HG02938 (cell line): ENCODE data around the gene ALDH1L1.

ENCODE experiments used
- ATAC-seq: cut with Tn5 transposase; IDR thresholded peaks from one replicate; pipeline ENCODE4 v1.9.1; 2021; ENCODE audit warnings: mild to moderate bottlenecking, moderate library complexity; ENCODE audit not compliant: unreplicated experiment

ALDH1L1 gene

DNA sequence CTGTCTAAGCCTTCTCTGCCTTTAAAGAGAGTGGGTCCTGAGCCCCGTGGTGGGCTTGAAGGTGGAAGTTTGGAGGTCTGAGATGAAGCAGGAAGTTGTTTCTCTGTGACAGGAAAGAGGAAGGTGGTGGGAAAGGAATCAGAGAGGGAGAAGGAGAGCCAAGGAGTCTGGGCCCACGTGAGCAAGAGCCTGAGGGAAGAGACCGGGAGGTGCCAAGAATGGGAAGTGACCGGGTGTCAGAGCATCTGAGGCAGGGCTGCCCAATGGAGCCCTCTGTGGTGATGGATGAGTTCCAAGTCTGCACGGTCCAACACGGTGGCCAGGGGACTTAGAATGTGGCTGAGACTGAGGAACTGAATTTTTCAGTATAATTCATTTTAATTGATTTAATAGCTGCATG, 24.6 kb downstream of the ALDH1L1 start:
- no peak for ATAC-seq

DNA sequence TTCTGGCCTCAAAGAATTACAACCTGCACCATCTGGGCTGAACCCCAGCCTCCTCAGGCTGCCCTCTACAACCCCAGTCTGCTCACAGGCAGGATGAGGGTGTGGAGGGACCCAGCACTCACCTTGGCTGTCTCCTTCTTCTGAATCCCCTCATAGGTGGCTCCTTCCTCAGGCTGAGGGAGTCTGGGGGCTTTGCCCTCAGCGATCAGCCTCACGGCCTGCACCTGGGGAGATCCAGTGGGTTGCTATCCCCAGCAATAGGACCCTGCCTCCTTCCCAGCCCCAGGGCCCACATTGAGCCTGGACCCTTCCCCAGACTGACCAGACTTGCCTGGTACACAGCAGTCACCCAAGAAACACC, 25.1 kb downstream of the ALDH1L1 start:
- no peak for ATAC-seq

DNA sequence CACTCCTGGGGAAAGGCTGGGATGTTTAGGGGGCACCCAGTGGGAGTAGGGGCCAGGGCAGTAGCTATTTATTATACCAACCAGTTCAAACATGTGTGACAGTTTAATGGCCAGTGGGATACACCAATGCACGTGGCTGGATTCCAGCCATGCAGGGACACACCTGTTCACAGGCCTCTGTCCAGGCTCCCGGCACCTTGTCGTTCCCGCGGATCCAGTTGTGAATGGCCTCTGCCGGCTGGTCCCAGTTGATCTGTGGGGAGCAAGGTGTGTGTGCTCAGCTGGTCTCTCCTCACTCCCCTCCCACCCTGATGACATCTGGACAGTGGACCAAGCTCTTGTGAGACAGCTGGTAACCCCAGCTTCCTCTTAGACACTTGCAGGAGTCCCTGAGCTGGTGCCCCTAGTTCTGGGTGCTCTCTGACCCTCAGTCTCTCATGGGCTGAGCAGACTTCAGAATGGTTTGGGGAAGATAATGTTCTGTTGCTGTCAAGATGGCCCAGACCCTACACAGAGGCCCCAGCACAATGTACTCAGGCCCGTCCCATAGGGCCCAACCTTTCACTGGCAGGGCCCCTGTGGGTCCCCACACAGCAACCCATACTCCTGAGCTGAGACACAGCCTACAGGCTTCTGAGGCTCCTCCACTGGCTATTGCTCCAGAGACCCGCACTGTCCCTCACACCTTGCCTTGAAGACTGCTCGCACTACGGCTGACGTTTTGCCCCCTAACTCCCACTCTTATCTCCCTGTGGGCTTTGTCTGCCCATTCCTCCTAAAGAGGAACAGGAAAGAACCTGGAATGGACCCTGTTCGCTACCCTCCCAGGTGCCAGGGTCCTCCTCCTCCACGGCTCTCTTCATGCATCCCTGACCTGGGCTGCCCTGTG, 25.8 kb downstream of the ALDH1L1 start:
- no peak for ATAC-seq

DNA sequence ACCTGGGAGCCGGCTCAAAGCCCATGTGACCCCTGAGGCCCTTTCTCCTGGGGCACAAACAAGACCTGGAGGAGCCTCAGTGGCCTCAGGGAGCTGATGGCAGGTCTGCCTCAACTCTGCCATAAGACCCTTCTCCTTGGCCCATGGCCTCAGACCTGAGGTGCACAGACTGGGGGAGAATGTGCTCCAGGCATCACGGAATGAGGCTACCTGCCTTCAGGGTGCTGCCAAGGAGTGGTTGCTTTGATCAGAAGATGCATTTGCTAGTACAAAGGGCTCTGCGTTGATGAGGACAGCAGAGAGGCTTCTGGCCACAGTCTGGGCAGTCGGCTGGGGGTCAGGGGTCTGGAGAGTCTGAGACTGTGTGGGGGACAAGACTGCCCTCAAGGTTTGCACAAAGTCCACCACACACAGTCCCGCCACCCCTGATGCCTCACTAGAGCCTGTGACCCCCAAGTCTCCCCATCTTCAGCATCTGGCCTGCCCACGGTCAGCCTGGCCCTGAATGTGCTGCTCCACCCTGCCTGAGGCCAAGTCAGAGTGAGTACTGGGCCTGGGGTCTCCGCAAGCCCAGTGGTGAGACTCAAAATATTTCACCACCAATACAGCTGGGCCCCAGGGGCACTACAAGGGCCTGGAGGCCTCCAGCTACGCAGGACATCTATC, 26.6 kb downstream of the ALDH1L1 start:
- no peak for ATAC-seq

DNA sequence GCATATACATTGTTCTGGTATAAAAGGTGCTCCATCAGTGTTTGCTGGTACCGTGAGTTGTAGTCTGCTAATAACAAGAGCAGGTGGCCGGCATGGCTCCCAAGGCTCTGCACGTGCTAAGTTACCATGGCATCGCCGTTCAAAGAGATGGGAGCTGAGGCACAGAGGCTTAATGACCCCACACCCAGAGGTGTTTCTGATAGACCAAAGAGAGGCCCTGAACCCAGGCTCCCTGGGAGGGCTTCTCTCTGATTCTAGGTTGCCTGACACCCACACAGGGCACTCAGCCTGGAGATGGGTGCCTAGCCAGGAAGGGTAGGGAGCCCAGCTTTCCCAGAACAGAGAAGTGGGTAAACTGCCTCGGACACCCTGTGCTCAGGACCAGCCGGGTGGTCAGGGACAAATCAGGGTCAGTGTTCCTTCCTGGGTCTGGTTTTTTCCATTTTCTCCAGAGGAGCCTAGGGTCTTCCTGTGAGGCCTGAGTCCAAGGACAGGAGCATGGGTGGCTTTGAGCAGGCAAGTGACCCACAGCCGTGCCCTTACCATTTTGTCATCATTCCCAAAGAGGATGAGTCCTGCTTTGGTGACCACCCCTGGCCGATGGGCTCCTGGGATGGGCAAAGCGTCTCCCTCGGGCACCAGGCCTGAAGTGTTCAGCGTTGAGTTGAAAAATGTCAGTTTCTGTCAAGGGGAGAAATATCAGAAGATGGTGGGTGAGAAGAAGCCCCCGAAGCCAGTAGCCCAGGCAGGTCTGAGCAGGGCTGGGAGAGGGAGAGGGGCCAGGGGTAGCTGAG, 27.3 kb downstream of the ALDH1L1 start:
- no peak for ATAC-seq

DNA sequence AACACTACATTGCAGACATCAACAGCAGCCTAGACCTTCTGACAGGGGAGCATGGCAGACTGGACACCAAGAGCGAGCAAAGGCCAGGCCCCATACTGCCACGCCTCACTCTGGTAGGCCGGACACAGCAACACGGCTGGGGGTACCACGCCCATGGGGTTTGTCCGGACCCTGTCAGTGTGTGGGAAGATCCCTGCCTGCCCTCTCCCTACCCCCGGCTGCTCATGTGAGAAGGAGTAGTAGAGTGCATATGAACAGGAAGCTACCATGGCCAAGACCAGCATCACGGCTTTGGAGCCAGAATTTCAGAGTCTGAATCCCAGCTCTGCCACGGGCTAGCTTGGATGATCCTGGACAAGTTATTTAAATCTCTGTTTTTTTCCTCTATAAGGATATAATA, 27.9 kb downstream of the ALDH1L1 start:
- ATAC-seq: no peak

DNA sequence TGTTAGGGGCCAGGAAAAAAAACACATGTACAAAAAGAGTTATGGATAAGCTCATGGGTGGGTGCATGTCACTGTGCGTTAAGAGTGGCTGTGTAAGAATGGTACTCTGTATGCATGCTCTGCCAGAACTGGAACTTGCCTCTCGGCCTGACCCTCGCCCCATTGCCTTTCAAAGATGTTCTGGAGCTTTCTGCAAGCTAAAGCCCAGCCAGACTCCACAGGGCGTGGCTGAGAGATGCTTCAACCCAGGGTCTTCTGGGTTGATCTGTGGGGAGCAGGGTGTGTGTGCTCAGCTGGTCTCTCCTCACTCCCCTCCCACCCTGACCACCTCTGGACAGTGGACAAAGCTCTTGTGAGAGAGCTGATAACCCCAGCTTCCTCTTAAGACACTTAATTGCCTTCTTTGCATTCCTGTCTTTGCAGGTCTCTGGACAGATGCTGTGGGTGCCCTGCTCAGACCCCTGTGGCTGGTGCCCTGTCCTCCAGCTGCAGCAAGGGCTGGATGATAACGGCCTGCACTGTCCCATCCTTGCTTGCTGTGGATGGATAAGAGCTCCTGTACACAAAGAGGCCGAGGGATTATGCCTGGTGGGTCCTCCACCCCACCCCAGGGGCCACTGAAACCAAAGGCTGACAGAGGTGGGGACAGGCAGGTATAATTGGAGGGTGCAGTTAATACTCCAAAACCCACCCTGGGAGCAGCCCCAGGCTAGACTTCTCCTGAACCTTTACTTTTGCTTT, 28.7 kb downstream of the ALDH1L1 start:
- no peak for ATAC-seq

DNA sequence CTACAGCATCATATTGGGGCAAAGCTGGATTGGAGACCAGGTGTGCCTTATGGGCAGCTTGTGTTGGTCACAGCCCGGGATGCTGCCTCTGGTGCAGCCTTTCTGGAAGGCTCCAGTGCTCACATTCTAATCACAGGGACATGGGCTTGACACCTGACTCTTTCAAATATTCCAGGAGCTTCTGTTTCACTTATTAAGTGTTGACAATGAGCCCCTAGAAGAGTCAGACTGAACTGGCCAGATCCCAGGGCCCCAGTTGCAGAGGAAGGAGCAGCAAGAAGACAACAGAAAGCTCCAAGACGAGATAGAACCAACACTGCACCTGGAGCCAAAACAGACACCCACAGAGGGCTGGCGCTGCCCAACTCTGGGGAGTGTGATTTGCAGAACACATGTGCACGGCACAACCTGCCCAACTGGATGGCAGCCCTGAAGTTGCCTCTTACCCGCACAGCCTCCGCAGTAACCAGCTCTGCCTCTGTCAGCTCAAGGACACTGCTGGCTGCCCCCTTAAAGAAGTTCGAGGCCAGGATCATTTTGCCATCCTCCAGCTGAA, 30.3 kb downstream of the ALDH1L1 start:
- no peak for ATAC-seq

DNA sequence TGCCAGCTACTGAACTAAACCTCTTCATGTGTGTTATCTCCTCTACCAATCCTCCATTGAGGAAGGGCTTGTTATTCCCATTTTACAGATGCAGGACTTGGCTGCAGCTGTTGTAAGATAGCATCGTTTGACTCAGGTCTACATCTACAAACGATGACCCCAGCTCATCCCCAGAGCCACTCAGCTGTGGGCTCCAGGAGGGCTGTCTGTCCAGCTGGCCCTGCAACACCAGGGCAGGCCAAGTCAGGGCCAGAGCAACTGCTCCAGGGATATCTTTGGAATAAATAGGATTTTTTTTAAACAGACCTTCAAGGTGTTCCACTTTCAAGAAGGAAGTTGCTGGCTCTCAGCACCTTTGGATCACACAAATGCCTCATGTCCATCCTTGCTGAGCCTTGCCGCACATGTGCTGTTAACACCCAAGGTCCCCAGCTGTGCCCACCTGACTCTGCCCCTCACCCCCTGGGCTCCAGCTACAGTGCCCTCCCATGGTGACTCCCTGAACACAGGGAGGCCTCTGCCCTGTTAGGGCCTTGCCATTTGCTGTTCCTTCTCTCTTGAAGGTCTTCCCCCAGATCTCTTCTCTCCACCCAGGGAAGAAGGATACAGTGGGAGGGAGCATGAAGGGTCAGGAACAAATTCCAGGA, 31.0 kb downstream of the ALDH1L1 start:
- no peak for ATAC-seq

DNA sequence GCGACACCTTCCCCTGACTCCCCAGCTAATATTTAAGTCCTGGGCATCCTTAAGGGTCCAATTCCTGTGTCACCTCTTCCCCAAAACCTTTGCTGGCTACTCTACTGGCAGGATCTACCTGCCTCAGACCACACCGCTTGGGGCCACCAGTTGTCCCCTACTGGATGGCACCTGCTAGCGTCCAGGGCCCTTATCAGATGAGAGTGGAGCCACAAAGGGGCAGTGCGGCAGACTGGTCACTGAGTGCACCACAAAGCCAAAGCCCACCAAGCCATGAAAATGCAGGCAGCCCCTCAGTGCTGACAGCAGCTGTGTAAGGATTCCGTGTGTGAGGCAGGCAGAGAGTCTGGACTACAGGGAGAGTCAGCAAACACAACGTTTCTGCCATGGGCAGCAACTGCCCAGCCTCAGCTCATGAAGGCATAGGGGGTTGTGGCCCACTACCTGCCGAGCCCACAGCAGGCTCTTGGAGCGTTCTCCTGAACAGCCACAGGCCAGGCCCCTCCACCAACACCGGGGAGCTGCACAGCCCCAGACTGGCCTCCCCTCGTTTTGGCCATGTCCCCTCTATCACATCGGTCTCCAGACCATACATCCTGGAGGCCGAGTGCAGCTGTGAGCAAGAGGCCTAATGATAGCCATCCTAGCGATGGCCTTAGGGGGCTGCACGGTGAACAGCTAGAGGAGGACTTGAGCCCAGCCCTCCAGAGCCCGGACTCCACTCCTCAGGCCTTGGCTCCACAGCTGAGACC, 32.3 kb downstream of the ALDH1L1 start:
- ATAC-seq: no peak

DNA sequence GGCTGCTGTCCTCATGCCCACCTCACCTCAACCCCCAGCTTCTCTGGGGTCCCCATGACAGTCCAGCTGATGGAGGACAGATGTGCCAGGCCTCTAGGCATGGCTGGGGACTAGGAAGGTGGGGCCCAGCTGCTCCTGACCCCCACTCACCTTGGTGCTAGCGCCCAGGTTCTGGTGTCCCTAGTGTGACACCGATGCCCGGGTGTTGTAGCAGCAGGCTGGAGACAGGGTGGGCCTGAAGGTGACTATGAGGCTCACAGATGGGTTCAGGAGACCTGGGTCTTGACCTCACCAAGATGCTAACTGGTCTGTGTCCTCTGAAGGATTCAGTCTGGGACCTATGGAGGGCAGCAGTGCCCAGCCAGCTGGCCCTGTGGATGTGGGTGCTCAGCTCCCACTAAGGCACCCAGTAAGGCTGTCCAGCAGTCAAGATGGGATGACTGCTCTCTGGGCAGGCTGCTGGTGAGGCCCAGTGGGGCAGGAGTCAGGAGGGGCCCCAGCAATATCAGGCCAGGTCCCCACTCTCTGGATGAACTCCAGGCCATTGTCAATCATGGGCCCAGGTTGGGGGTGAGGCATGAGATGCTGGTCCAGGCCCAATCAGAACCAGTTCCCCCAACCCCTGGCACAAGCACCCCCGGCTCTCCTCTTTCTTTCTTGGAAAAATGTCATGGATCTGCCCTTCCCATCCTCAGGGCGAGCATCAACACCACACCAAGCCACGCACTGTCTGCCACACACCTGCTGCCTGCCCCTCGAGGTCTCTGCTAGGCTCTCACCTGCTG, 33.0 kb downstream of the ALDH1L1 start:
- ATAC-seq: no peak

DNA sequence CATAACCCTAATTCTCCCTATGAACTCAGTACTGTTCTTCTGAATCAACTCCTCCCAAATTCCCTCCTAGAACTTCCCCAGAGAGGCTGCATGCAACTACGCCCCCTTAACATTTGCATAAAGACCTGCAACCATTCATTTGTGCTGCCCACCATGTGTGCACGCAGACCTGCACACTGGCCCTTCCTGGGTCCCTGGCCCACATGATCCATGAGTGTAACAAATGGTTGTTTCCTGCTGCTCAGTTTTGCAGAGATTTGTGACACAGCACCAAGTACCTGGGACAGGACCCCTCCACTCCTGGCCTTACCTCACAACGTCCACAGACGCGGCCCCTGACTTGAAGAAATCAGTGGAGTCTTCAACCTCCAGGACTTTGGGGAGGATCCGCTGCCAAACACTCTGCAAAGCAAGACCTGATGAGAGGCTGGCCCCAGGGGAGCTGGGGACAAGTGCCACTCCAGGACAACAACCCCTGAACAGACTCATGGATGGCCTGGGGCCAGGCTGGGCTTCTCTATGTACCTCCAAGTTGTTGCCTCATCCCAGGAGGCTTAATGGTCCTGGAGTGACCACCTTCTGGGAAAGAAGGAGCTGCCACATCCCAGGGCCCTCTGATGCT, 33.8 kb downstream of the ALDH1L1 start:
- ATAC-seq: no peak

DNA sequence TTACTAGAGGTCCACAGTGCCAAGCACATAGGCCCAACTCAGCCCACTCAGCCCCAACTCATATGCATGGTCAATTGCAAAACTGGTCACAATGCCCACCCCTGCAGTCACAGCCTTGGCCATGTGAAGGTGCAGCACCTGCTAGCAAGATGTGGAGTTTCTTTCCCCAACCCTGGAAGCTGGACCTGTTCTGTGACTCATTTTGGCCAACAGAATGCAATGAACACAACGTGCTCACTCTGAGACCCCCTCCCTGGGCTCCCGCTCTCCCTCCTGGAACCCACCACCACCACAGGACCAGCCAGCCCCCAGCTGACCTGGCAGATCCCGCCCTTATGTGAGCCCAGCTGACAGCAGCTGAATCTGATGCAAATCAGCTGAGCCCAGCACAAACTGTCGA, 34.4 kb downstream of the ALDH1L1 start:
- ATAC-seq: no peak

DNA sequence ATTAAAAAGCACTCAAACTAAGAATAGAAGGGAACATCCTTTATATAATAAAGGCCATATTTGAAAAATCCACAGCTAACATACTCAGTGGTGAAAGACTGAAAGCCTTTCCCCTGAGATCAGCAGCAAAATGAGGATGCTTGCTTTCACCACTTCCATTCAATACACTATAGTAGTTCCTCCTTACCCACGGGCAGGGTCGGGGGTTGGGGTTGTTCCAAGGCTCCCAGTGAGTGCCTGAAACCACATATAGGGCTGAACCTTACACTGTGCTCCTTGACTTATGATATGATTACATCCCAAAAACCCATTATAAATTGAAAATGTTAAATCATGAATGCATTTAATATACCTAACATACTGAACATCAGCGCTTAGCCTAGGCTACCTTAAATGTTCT, 37.7 kb downstream of the ALDH1L1 start:
- ATAC-seq: no peak

DNA sequence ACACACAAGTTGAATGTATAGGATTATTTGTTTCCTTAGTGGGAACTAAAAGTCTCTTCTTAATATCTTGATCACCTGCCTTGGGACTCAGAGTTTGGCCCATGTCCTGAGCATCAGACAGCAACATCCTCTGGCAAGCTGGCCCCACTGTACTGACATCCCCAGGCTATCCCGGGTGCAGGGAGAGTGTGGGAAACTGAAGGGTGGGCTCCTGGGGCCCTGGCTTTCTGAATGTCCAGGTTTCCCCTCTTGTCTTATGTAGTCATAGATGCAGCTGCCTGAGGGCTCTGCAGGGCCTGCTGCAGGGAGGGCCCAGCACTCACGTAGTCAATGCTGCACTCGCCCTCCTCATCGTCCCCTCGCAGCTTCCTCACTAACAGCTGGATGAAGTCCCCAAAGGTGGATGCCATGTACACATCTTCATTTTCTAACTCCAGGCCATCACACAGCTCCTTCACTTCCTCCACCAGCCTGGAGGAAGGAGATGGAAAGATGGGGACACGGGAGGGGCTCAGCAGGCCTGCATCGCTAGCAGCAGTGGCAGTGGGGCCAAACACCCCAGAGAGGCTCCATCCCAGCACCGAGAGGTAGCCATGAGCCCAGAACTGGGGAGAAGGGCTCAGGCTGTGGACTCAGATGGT, 42.8 kb downstream of the ALDH1L1 start:
- ATAC-seq: no peak

DNA sequence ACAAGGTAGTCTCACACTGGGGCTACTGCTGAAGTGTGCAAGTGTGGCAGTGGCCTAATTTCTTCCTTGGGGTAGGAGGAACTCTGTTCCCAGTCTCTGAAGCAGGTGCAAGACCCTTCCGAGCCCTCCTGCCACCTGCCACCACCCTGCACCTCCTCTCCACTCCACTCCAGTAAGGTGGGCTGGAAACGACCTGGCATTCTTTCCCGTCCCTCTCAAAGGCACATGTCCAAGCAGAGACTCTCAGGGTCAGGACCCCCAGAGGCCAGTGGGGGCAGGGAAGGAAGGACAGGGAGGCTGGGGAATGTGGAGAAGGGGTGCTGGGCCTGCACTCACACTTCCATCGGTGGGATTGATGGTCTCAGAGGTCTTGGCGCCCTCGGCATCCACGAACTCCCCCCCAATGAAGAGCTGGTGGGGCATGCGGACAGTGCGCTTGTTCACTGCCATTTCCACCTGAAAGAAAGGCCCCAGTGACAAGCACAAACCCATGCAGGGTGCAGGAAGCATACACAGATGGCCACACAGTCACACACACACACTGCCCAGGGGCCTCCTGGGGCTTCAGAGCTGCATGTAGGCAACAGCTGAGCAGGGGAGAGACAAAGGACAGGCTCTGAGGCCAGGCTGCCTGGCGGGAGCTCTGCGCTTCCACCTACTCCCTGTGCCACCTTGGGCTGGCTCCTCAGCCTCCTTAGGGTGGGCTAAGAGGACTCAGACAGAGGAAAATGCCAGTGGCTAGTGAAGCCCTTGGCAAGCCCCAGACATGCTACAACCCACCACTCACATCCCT, 43.8 kb downstream of the ALDH1L1 start:
- ATAC-seq: no peak
